GM21619 (cell line): ENCODE results near the gene CTNNBL1.

Experiments
- ATAC-seq: cut with Tn5 transposase; IDR thresholded peaks from one replicate; pipeline ENCODE4 v1.9.1; 2021; ENCODE audit not compliant: unreplicated experiment

CTNNBL1 gene

GRCh38 chr20:37808233-37809070 is 114.6 kb downstream of the CTNNBL1 start:
- ATAC-seq, result no peak

DNA sequence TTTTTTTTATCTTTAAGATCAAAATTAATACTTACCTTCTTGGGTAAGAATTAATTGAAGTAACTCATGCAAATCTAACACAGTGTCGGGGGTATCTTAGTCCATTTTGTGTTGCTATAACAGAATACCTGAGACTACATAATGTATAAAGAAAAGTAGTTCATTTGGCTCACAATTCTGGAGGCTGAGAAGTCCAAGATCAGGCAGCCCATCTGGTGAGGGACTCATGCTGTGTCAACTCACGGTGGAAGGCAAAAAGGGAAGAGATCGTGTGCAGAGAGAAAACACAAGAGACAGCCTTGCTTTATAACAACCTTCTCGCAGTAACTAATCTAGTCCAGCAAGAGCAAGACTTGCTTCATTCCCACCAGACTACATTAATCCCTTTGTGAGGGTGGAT is 116.2 kb downstream of the CTNNBL1 start:
- no peak for ATAC-seq

DNA sequence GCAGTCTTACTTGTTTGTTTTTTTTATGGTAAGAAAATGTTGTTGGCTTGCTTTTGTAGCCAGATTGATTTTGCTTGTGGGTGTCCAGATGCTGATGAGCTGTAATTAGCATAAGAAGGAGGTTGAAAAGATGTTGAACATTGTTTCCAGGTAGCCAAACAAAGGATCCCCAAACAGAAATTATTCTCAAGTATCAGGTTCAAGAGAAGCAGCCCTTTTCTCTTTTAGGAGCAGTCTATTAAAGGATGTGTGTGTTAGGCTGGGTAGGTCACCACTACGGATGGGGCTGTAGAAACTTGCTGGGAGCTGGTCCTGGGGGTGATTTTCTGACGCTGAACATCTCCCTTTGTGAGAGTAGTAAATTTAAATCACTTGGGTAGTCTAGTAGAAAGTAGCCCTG is 122.2 kb downstream of the CTNNBL1 start:
- ATAC-seq, result no peak

DNA sequence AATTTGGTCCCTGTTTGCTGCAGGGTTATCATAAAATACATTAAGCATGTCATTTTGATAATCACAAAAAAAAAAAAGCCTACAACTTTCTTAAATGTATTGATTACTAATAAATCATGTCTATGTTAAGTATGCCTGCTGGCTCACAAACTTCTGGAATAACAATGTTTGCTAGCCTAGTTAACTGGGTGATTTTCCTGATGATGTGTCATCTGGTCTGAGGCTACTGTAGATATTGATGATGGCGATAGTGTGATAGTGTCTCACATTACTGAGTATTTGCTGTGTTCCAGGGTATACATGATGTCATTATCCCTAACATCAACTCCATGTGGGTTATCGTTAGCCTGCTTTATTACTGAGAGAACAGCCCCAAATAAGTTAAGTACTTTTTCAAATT is 122.9 kb downstream of the CTNNBL1 start:
- no peak for ATAC-seq

DNA sequence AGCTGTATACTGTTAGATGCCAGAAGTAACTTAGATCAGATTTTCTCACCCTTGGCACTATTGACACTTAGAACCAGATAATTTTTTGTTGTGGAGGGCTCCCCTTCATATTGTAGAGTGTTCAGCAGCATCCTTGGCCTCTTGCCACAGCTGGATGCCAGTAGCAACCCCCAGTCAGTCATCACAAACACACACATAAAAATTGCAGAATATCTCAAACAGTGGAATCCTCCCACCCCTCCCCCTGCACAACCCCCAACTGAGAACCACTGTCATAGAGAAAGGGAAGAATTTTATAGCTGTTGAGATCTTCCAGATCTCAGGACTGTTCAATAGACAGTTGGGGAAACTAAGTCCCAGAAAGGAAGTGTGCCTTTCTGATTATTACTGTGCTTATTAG is 127.9 kb downstream of the CTNNBL1 start:
- ATAC-seq, result no peak

- no peak for ATAC-seq
Observed at GRCh38 chr20:37822141-37822601, 128.3 kb downstream of the CTNNBL1 start.

GRCh38 chr20:37823296-37823980 is 129.6 kb downstream of the CTNNBL1 start:
- no peak for ATAC-seq

DNA sequence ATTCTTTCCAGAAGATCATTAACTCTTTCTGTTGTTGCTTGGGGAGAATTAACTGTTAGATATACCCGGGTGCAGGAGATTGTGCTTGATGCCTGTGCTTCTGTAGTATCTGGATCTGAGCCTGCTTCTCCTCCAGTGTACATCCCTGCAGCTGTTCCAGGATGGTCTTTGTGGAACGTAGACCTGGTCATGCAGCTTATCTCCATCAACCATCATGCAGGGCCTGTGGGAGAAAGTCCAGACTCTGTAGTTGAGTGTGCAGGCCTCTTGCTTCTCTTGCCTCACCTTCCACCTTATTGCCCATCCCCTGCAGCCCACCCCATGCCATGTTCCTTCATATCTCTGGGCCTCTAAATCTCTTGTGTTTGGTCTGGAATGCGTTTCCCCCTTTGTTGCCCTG is 133.8 kb downstream of the CTNNBL1 start:
- no peak for ATAC-seq

- no peak for ATAC-seq
Observed at GRCh38 chr20:37828684-37829083, 134.9 kb downstream of the CTNNBL1 start.

- ATAC-seq, result no peak
Observed at GRCh38 chr20:37829128-37829527, 135.3 kb downstream of the CTNNBL1 start.

DNA sequence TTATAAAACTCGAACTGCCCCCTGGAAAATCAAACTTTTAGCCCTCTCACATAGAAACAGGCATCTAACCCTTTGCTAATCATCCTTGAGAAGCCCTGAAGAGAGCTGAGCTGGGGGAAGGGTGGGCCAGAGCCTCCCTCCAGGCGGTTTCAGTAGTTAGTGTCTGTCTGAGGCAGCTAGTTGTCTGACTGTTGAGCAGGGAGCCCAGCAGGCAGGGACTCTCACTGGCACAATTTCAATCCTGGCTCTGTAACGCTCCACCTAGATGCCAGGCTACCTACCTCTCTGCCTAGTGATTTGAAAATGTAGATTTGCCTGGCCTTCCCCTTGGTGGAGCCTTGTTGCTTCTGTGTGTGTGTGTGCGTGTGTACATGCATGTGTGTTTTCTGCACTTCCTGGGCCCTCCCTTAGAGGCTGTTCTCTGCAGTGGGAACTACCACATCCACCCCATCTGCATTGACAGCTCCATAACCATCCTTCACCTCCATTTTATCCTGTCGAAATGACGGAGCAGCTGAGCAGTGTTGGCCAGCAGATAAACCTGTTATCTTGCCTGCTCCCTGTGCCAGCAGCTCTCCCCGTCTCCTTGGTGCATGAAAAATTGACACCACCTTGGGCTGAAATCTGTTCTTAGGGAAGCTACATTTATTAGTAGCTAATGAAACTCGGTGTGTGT is 139.5 kb downstream of the CTNNBL1 start:
- ATAC-seq, result no peak

DNA sequence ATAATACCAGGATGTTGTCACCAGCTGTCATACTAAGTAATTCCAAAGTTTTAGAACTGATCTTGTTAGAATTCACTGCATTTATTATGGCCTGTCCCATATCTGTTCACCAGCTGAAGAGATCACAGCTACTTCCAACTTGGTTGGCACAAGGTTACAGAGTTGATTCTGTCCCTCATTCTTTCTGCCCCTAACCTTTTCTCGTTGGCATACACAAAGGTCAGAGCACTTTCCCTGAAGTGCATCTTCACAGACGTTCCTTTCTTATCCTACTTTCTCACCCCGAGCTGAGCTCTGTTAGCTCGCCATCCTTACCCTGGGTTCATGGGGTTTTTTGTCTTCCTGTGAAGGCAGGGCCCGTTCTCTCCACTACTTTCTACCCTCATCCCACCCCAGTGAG is 143.1 kb downstream of the CTNNBL1 start:
- ATAC-seq, result no peak

DNA sequence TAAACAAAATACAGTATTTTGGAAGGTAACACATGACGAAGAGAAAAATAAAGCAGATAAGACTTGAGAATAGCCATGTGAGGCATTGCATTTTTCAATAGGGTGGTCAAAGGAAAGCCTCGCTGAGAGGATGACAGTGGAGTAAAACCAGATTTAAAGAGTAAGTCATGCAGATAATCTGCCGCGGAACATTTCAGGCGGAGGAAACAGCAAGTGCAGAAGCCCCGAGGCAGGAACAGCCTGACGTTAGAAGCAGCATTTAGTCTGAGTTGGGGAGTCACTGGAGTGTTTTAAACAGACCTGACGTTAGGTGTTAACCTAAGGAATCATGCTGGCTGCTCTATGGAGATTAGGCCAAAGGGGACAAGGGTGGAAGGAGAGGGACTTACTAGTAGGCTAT is 144.1 kb downstream of the CTNNBL1 start:
- ATAC-seq, result no peak

DNA sequence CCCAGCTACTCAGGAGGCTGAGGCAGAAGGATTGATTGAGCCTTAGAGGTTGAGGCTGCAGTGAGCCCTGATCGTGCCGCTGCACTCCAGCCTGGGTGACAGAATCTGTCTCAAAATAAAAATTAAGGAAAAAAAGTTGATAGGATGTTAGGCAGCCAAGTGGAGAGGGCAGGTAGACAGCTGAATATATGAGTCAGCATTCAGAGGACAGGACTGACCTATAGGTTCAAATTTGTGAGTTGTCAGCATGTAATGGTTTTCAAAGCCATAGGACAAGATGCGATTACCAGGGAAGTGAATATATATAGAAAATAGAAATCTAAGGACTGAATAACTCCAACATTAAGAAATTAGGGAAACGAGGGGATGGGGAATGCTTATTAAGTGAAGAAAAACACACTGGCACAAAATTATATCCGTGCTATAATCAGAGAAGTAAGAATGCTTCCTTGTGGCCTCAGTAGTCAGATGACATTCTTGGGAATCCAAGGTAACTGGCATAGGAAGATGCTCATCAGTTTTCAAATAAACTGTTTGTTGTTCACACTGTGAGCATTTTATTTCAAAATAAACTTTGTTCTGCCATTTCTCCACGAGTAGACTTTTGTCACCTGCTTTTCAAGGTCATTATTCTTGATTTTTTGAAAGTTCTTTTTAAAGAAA is 145.1 kb downstream of the CTNNBL1 start:
- ATAC-seq, result no peak

- ATAC-seq, result no peak
Observed at GRCh38 chr20:37839432-37839827, 145.6 kb downstream of the CTNNBL1 start.

- ATAC-seq, result no peak
Observed at GRCh38 chr20:37839955-37840354, 146.1 kb downstream of the CTNNBL1 start.

DNA sequence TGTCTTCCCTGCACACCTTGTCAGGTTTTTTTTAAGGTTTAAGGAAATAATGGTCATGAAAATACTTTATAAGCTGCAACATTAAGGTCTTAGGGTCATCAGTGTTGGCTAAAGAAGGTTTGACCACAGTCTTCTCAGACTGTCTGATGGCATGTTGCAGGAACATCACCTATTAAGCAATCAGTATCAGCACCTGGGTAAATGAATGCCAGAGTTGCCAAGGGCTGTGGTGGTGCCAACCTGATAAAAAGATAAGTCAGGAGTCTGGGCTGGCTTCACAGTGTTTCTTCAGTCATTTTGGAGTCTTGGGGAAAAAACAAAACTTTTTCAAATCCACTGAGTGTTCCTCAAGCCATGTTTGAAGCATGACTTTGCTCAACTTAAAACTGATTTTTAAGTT is 147.6 kb downstream of the CTNNBL1 start:
- ATAC-seq, result no peak

DNA sequence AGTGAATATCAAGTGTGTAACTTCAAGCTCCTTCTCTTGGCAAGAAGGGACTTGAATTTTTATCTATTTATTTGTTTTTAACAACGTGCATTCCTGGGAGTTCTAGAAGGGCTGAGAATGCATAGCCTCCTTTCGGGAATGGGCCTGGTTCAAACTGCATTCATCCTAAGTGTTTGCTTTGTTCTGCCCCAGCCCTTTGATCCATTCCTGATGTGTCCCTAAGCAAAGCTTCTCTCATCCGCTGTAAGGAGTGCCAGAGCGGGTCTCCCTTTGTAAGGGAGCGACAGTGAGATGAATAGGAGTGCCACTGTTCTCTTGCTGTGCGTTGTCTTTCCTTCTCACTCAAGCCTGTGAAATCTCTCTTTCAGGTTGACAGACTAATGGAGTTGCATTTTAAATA is 148.1 kb downstream of the CTNNBL1 start:
- no peak for ATAC-seq

GRCh38 chr20:37845241-37845681 is 151.4 kb downstream of the CTNNBL1 start:
- ATAC-seq, result no peak

DNA sequence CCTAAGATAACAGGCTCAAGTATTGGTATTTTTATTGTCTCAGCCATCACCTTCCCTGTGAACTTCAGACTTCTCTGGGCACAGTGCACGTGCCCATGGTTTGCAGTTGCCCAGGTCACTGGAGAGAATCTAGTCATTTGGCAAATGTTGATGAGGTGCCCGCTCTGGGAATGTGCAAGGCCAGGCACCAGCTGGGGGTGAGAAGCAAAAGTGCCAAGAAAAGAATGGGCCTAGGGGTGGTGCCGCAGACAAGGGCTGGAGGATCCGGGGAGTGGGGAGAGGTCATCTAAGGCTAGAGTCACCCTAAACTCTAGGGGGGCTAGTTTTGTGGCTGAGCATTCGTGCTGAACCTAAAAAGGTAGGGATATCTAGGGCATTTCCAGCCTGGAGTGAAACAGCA is 152.0 kb downstream of the CTNNBL1 start:
- no peak for ATAC-seq

DNA sequence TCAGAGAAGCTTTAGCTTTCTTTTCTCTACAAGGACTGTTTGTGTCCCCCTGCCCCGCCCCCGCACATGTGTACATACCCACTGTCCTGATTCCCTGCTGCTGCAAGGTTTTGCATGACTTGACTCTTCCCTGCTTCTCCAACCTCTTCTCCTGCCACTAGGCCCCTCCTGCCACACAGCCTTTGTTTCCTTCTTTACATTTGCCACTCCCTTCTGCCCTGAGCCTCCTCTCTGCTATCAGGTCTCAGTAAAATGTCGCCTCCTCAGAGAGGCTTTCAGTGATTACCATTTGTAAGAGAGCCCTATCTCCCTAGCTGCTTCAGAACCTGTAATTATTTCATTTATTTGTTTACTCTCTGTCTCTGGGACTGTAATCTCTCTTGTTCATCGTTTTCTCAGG is 152.7 kb downstream of the CTNNBL1 start:
- no peak for ATAC-seq
